H9 (cell line): ENCODE measurements around the gene DLG2. TPM values are rescaled to one million over a fixed set of nuclear protein-coding genes. Genes with fewer than 3 reads are reported as not detected.

Source experiments
- DNase-seq: peaks from one replicate; pipeline ENCODE4 v3.0.0-alpha.2; 2017
- H2AFZ ChIP-seq: one replicate; pipeline ENCODE4 v1.6.1; 2013; ENCODE audit warnings: mild to moderate bottlenecking, low read length, control low read depth, moderate library complexity
- H2AK5ac ChIP-seq: 2 replicates; pipeline ENCODE4 v1.6.1; 2013; ENCODE audit warnings: low read length, control low read depth, mixed read lengths; ENCODE audit not compliant: insufficient read length
- H2BK120ac ChIP-seq: one replicate; pipeline ENCODE4 v1.6.1; 2013; ENCODE audit warnings: low read depth, mild to moderate bottlenecking, low read length, control low read depth, inconsistent platforms; ENCODE audit not compliant: poor library complexity, severe bottlenecking
- H2BK12ac ChIP-seq: 2 replicates; pipeline ENCODE4 v1.6.1; 2013; ENCODE audit warnings: low read length, control low read depth, mixed read lengths, low read depth; ENCODE audit not compliant: insufficient read length
- H2BK15ac ChIP-seq: 2 replicates; pipeline ENCODE4 v1.6.1; 2013; ENCODE audit warnings: low read depth, low read length, control low read depth
- H2BK20ac ChIP-seq: one replicate; pipeline ENCODE4 v1.6.1; 2013; ENCODE audit warnings: low read depth, mild to moderate bottlenecking, low read length, control low read depth, inconsistent platforms; ENCODE audit not compliant: poor library complexity, severe bottlenecking
- H2BK5ac ChIP-seq: 2 replicates; pipeline ENCODE4 v1.6.1; 2013; ENCODE audit warnings: low read length, control low read depth, mixed read lengths; ENCODE audit not compliant: insufficient read length
- H3K14ac ChIP-seq: 2 replicates; pipeline ENCODE4 v1.6.1; 2013; ENCODE audit warnings: low read length, control low read depth; ENCODE audit not compliant: insufficient read depth
- H3K18ac ChIP-seq: 2 replicates; pipeline ENCODE4 v1.6.1; 2013; ENCODE audit warnings: low read depth, mild to moderate bottlenecking, mixed read lengths, low read length, control low read depth; ENCODE audit not compliant: insufficient read length
- H3K23ac ChIP-seq: 2 replicates; pipeline ENCODE4 v1.6.1; 2013; ENCODE audit warnings: low read length, control low read depth, mixed read lengths, low read depth; ENCODE audit not compliant: insufficient read length
- H3K23me2 ChIP-seq: 2 replicates; pipeline ENCODE4 v1.6.1; 2013; ENCODE audit warnings: low read depth, mild to moderate bottlenecking, mixed read lengths, low read length, control low read depth; ENCODE audit not compliant: insufficient read length, poor library complexity, severe bottlenecking
- H3K27ac ChIP-seq: 2 replicates; pipeline ENCODE4 v1.5.1; 2013; ENCODE audit warnings: low read length, control low read depth, mixed read lengths, low read depth; ENCODE audit not compliant: insufficient read length
- H3K27me3 ChIP-seq: 2 replicates; pipeline ENCODE4 v1.6.1; 2013; ENCODE audit warnings: low read length, control low read depth, inconsistent platforms; ENCODE audit not compliant: insufficient read depth
- H3K4ac ChIP-seq: 2 replicates; pipeline ENCODE4 v1.6.1; 2013; ENCODE audit warnings: low read depth, mild to moderate bottlenecking, control low read depth, inconsistent platforms, low read length, moderate library complexity
- H3K4me1 ChIP-seq: 2 replicates; pipeline ENCODE4 v1.6.1; 2013; ENCODE audit warnings: low read length, control low read depth, inconsistent platforms; ENCODE audit not compliant: insufficient read depth
- H3K4me2 ChIP-seq: 2 replicates; pipeline ENCODE4 v1.6.1; 2013; ENCODE audit warnings: low read length, control low read depth, mixed read lengths; ENCODE audit not compliant: insufficient read length, insufficient read depth
- H3K56ac ChIP-seq: 2 replicates; pipeline ENCODE4 v1.6.1; 2013; ENCODE audit warnings: low read depth, mild to moderate bottlenecking, mixed read lengths, low read length, control low read depth; ENCODE audit not compliant: insufficient read length
- H3K79me1 ChIP-seq: 2 replicates; pipeline ENCODE4 v1.6.1; 2013; ENCODE audit warnings: low read depth, mild to moderate bottlenecking, moderate library complexity, low read length, control low read depth, inconsistent platforms; ENCODE audit not compliant: insufficient read depth, poor library complexity, severe bottlenecking
- H3K79me2 ChIP-seq: 2 replicates; pipeline ENCODE4 v1.6.1; 2013; ENCODE audit warnings: low read length, control low read depth, inconsistent platforms; ENCODE audit not compliant: insufficient read depth
- H3K9ac ChIP-seq: 2 replicates; pipeline ENCODE4 v1.6.1; 2013; ENCODE audit warnings: low read length, control low read depth, mixed read lengths; ENCODE audit not compliant: insufficient read length; ENCODE audit errors: extremely low read depth
- H3K9me3 ChIP-seq: one replicate; pipeline ENCODE4 v1.6.1; 2013; ENCODE audit warnings: low read depth, low read length, inconsistent platforms; ENCODE audit not compliant: control insufficient read depth
- H3T11ph ChIP-seq: one replicate; pipeline ENCODE4 v1.6.1; 2013; ENCODE audit warnings: mild to moderate bottlenecking, low read length, control low read depth, inconsistent platforms
- H4K20me1 ChIP-seq: one replicate; pipeline ENCODE4 v1.6.1; 2013; ENCODE audit not compliant: control insufficient read depth, insufficient read length, insufficient read depth
- H4K5ac ChIP-seq: 2 replicates; pipeline ENCODE4 v1.6.1; 2013; ENCODE audit warnings: low read depth, mild to moderate bottlenecking, mixed read lengths, low read length, control low read depth; ENCODE audit not compliant: insufficient read length
- H4K8ac ChIP-seq: replicated peaks from 2 replicates; pipeline ENCODE4 v1.6.1; 2013; ENCODE audit warnings: low read length, control low read depth, mixed read lengths, low read depth; ENCODE audit not compliant: insufficient read length
- H4K91ac ChIP-seq: 2 replicates; pipeline ENCODE4 v1.6.1; 2013; ENCODE audit warnings: low read depth, mild to moderate bottlenecking, moderate library complexity, mixed read lengths, low read length, control low read depth; ENCODE audit not compliant: insufficient read length
- H3K27ac Mint-ChIP-seq, 3 experiments: 2 replicates in 2 of 3; 3 replicates in 1 of 3; pipeline ENCODE4 v1.8.0; 2020 to 2021; ENCODE audit warnings: mixed read lengths in 3 of 3, mild to moderate bottlenecking in 1 of 3, moderate library complexity in 1 of 3
- H3K27me3 Mint-ChIP-seq: 2 replicates; pipeline ENCODE4 v1.8.0; 2021; ENCODE audit warnings: low read depth, mild to moderate bottlenecking, moderate library complexity, mixed read lengths
- H3K36me3 Mint-ChIP-seq, 3 experiments: 2 replicates in 2 of 3; 3 replicates in 1 of 3; pipeline ENCODE4 v1.8.0; 2020 to 2021; ENCODE audit warnings: low read depth in 3 of 3, mixed read lengths in 3 of 3; ENCODE audit not compliant: insufficient read depth in 1 of 3
- H3K4me1 Mint-ChIP-seq, 2 experiments: 2 replicates each; pipeline ENCODE4 v1.8.0; 2020; ENCODE audit warnings: mixed read lengths in 2 of 2
- H3K4me3 Mint-ChIP-seq, 2 experiments: 2 replicates in 1 of 2; 3 replicates in 1 of 2; pipeline ENCODE4 v1.8.0; 2020 to 2021; ENCODE audit warnings: mild to moderate bottlenecking in 2 of 2, mixed read lengths in 2 of 2, moderate library complexity in 1 of 2
- H3K9me3 Mint-ChIP-seq, 2 experiments: 2 replicates in 1 of 2; 3 replicates in 1 of 2; pipeline ENCODE4 v1.8.0; 2020; ENCODE audit warnings: mild to moderate bottlenecking in 2 of 2, mixed read lengths in 2 of 2, moderate library complexity in 1 of 2
- CTCF ChIP-seq: fragments of 200-600 bp; sonication (generic); conservative IDR thresholded peaks from 3 replicates; pipeline ENCODE4 v1.8.0; 2021; ENCODE audit warnings: antibody characterized with exemption, mild to moderate bottlenecking
- WGBS: extraction: QIAGEN DNeasy Blood & Tissue Kit; methylation state at CpG from one replicate; pipeline ENCODE4 v1.1.7; 2013; ENCODE audit warnings: missing lambda C conversion rate, low lambda C conversion rate, mixed read lengths; ENCODE audit not compliant: insufficient read length; ENCODE audit errors: extremely low coverage; 5-methylcytosine and 5-hydroxymethylcytosine counted together
- total RNA-seq: library from RNA; stranded (reverse); gene quantifications from 2 replicates; pipeline ENCODE4 v1.2.1, GENCODE V29; 2021

DLG2 gene
- total RNA-seq, 1 experiment from 2014 or later: 8.0 TPM

GRCh38 chr11:84922212-84922805 is 704.8 kb downstream of the DLG2 start:
- Histone ChIP-seq H2AFZ (no peak overlapping the region), H3K79me2 (no peaks in the 10 kb centered on the region), H2BK15ac (no peak overlapping the region), H2AK5ac (no peak overlapping the region), H3T11ph (no peak overlapping the region), H2BK20ac (no peak overlapping the region), H3K23me2 (peaks cover 4% of the 10 kb centered on the region), H2BK12ac (no peak overlapping the region), H3K79me1 (no peaks in the 10 kb centered on the region), H3K56ac (no peak overlapping the region), H4K8ac (no peak overlapping the region), H3K27ac (no peak overlapping the region), H3K4me1 (peaks cover 9% of the 10 kb centered on the region; the same call in 1 of the 2 replicates), H4K20me1 (no peaks in the 10 kb centered on the region), H3K14ac (no peak overlapping the region), H4K91ac (no peak overlapping the region), H2BK120ac (no peak overlapping the region), H3K9me3 (no peaks in the 10 kb centered on the region), H3K4me2 (peak overlapping the region; percentile 84), H2BK5ac (no peak overlapping the region), H3K27me3 (no peaks in the 10 kb centered on the region), H3K18ac (no peak overlapping the region), H4K5ac (no peak overlapping the region), H3K23ac (no peak overlapping the region), H3K9ac (no peak overlapping the region), H3K4ac (no peak overlapping the region)
- Mint-ChIP-seq H3K27me3 (no peaks in the 10 kb centered on the region; the same call in 1 of the 2 replicates), H3K4me1 (peaks cover 45 to 58% of the 10 kb centered on the region in 2 experiments), H3K27ac (peak overlapping the region; percentile 38 to 94 (median 87); a peak in 6 of 7 replicates), H3K9me3 (no peaks in the 10 kb centered on the region), H3K36me3 (no peaks in the 10 kb centered on the region), H3K4me3 (peak overlapping the region; percentile 51 to 78)
- WGBS: no CpG with 5 or more reads among the region's 7 CpGs
- DNase-seq: no peak
- TF ChIP-seq CTCF: no peak
